D721Med (cell line): ENCODE data around the gene CASP4.
"Not testable (repeated sequence)": the region's sequence is repeated elsewhere in the genome, so short reads cannot be mapped to it uniquely, and the experiment has no call there.

ENCODE experiments used
- DNase-seq: peaks from one replicate; pipeline ENCODE4 v3.0.0; 2011; ENCODE audit warnings: low spot score; ENCODE audit not compliant: insufficient read length
- FAIRE-seq: peaks from 2 replicates; lab custom pipeline; 2011; peaks lifted over from hg19 to GRCh38; lab: Jason Lieb, UNC
- TF ChIP-seq, protein P1 (sequence below): IDR thresholded peaks from 2 replicates; pipeline ENCODE4 v1.5.1; 2012; ENCODE audit warnings: mild to moderate bottlenecking, control low read depth; ENCODE audit not compliant: insufficient read depth; ENCODE audit errors: missing control alignments

CASP4 gene

DNA sequence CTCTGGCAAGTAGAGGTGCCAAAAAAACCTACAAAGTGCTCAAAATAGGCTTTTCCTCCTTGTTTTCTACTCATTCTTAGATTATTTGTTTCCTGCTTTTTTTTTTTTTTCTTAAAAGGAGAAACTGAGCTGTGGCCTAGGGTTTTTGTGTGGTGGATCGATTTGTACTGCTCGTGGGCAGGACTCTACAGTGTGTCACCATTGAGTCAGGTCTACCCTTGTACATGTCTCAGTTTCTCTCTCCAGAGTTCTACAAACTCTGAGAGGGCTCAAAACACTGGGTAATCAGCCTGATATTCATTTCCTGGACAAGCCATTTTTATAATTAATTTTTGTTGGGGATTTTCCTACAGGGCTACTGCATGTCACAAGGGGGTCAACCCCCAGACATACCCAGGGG, 5.2 kb upstream of the CASP4 start:
- FAIRE-seq (no peak), DNase-seq (no peak)
- TF ChIP-seq, protein P1, sequence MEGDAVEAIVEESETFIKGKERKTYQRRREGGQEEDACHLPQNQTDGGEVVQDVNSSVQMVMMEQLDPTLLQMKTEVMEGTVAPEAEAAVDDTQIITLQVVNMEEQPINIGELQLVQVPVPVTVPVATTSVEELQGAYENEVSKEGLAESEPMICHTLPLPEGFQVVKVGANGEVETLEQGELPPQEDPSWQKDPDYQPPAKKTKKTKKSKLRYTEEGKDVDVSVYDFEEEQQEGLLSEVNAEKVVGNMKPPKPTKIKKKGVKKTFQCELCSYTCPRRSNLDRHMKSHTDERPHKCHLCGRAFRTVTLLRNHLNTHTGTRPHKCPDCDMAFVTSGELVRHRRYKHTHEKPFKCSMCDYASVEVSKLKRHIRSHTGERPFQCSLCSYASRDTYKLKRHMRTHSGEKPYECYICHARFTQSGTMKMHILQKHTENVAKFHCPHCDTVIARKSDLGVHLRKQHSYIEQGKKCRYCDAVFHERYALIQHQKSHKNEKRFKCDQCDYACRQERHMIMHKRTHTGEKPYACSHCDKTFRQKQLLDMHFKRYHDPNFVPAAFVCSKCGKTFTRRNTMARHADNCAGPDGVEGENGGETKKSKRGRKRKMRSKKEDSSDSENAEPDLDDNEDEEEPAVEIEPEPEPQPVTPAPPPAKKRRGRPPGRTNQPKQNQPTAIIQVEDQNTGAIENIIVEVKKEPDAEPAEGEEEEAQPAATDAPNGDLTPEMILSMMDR: no peak

DNA sequence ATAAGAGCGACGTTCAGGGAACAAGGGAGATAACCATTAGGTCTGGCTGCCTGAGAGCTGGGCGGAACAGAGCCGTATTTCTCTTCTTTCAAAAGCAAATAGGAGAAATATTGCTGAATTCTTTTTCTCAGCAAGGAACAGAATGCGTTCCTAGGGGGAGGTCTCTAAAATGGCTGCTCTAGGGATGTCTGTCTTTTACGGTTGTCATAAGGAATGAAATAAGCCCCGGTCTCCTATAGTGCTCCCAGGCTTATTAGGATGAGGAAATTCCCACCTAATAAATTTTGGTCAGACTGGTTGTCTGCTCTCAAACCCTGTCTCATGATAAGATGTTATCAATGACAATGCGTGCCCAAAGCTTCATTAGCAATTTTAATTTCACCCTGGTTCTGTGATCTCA, 4.5 kb upstream of the CASP4 start:
- FAIRE-seq, DNase-seq: not testable (repeated sequence)

- FAIRE-seq (no peak), DNase-seq (no peak)
- TF ChIP-seq, protein P1: no peak
These were observed 2.4 kb upstream of the CASP4 start for GRCh38 chr11:104970756-104971155.

DNA sequence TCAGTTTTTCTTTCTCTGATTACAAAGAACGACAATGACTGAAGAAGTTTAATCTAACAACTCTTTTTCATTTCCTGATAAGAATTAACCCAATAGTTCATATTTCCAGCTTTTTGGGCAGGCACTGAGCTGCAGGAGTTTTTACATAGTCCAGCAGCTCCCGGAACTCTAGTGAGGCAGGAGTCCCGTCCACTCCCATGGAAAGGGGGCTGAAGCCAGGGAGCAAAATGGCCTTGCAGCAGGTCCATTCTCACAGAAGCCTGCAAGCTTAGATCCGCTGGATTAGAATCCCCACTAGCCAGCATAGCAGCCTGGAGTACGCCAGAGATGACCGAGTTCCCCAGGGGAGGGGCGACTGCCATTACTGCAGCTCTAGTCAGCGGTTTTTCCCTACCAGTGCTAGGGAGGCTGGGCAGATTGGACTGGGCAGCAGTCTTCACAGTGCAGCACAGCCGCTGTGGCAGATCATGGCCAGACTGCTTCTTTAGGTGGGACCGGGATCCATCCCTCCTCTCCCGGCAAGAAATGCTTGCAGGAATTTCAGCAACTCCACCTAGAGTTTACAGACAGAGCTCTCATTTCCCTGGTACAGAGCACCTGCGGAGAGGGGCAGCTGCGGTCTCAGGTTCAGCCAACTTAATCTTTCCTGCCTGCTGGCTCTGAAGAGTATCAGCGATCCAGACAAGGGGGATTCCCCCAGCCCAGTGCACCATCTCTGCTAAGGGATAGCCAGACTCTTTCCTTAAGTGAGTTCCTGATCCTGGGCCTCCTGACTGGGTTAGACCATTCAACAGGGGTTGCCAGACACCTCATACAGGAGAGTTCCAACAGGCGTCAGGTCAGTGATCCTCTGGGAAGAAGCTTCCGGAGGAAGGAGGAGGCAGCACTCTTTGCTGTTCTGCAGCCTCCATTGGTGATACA, 742 bp upstream of the CASP4 start:
- FAIRE-seq (no peak), DNase-seq (no peak)
- TF ChIP-seq, protein P1: no peak

- DNase-seq (no peak), FAIRE-seq (no peak)
- TF ChIP-seq, protein P1: no peak
These were observed 630 bp downstream of the CASP4 start for GRCh38 chr11:104967534-104968354.

GRCh38 chr11:104965735-104966134, 2.6 kb downstream of the CASP4 start:
- FAIRE-seq (no peak), DNase-seq (no peak)
- TF ChIP-seq, protein P1: no peak

DNA sequence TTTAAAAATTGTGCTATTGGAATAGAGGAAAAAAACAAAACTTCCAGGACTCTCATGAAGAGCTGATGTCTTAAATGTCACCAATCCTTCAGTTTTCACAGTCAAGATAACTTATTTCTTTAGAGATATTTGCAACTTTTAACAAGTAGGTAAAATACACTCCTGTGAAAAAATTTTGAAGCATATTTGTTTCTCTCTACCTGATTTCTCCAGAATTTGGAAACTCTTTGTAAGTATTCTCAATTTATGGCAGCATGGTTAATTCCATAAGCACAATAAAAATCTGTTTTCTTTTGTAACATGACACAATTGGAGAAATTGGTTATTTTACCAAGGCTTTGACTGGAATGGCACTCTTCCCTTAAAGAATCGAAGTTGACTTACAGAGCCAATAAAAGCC, 4.1 kb downstream of the CASP4 start:
- TF ChIP-seq, protein P1: no peak
- FAIRE-seq (no peak), DNase-seq (no peak)
